ENCODE measurements around the gene CHST14.

GRCh38 chr15:40511093-40511471, 40.3 kb downstream of the CHST14 start:
- TF ChIP-seq CTCF (IDR thresholded peaks at IDR 0.05) (no peak), POLR2A (IDR thresholded peaks at IDR 0.05) (no peak)
